ENCODE data around the gene FNDC10.
A peak's percentile ranks its signal among the peaks of the same experiment; 100 is the strongest.
"Not testable (repeated sequence)": the region's sequence is repeated elsewhere in the genome, so short reads cannot be mapped to it uniquely, and the experiment has no call there.

FNDC10 gene

DNA sequence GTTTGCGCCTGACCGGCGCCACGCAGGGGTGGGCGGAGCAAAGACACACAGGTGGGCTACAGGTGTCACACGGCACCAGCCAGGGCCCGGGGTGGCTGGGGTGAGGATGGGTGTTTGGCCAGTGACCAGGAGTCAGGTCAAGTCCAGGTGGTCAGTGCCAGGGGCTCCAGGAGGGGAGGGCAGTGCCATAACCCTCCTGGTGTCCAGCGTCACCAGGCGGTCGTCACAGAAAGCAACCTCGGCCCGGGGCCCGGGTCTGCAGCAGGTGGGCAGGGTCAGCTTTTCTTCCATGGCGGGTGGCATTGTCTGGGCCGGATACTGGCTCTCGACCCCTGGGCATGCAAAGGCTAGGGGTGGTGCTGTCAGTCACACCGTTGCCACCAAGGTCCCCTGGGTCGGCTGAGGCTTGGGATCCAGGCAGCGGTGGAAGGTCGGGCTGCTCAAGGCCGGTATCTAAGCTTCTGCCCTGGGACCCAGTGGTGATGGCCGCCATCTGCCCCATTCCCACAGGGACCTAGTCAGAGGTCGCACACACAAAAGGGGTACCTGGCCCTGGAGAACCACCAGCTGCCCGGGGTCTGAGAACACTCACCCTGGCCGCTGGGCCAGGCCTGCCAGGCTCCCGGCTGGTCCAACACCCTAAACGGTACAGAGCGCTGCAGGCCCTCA lies 1.8 kb downstream of the FNDC10 start:
- H3K4me3 Mint-ChIP-seq = peak overlapping the region; percentile 45

GRCh38 chr1:1597275-1597930 lies 2.5 kb downstream of the FNDC10 start:
- no peaks in the 10 kb centered on the region for H3K36me3 Mint-ChIP-seq
- no peaks in the 10 kb centered on the region for H3K9me3 Mint-ChIP-seq
- H3K27ac Mint-ChIP-seq = no peak overlapping the region
- peak overlapping the region; percentile 45 for H3K4me3 Mint-ChIP-seq
- H3K4me1 Mint-ChIP-seq = peaks cover 10% of the 10 kb centered on the region
- no peaks in the 10 kb centered on the region for H3K27me3 Mint-ChIP-seq

More for the DNA sequence above, 1.8 kb downstream of the FNDC10 start:
- Mint-ChIP-seq H3K36me3 (no peaks in the 10 kb centered on the region), H3K27me3 (no peaks in the 10 kb centered on the region), H3K27ac (no peak overlapping the region), H3K9me3 (no peaks in the 10 kb centered on the region), H3K4me1 (peaks cover 10% of the 10 kb centered on the region)

- Mint-ChIP-seq H3K4me3 (no peak overlapping the region), H3K9me3 (no peaks in the 10 kb centered on the region), H3K4me1 (peaks cover 10% of the 10 kb centered on the region), H3K36me3 (no peaks in the 10 kb centered on the region), H3K27me3 (no peaks in the 10 kb centered on the region), H3K27ac (no peak overlapping the region)
These were observed 3.3 kb downstream of the FNDC10 start for GRCh38 chr1:1596493-1597274.

DNA sequence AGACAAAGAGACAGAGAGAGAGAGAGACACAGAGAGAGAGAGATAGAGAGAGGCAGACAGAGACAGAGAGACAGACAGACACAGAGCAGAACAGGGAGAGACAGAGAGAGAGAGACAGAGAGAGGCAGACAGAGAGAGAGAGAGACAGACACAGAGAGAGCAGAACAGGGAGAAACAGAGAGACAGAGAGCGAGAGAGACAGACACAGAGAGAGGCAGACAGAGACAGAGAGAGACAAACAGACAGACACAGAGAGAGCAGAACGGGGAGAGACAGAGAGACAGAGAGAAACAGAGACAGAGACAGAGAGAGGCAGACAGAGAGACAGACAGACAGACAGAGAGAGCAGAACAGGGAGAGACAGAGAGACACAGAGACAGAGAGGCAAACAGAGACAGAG lies 4.6 kb downstream of the FNDC10 start:
- H3K9me3 Mint-ChIP-seq = not testable (repeated sequence)

DNA sequence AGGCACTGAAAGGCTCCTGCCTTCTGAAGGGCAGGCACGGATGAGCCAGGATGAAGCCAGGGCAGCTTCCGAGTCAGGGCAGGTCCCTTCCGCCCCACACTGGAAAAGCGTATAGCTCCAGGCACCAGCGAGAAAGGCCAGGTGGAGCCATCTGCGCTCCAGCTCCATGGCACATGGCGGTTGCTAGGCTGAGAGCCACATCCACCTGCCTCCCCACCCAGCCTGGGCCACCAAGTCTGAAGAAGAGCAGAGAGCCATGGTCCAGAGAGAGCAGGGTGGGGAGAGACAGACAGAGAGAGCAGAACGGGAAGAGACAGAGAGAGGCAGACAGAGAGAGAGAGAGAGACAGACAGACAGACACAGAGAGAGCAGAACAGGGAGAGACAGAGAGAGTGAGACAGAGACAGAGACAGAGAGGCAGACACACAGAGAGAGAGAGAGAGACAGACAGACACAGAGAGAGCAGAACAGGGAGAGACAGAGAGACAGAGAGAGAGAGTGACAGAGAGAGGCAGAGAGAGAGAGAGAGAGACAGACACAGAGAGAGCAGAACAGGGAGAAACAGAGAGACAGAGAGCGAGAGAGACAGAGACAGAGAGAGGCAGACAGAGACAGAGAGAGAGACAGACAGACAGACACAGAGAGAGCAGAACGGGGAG lies 5.2 kb downstream of the FNDC10 start:
- no peaks in the 10 kb centered on the region for H3K27me3 Mint-ChIP-seq

More for the DNA sequence above, 4.6 kb downstream of the FNDC10 start:
- not testable (repeated sequence) for H3K36me3 Mint-ChIP-seq, H3K4me1 Mint-ChIP-seq, H3K27me3 Mint-ChIP-seq, H3K27ac Mint-ChIP-seq, H3K4me3 Mint-ChIP-seq

GRCh38 chr1:1593834-1594601 lies 5.9 kb downstream of the FNDC10 start:
- H3K4me1 Mint-ChIP-seq = peaks cover 9% of the 10 kb centered on the region

More for the DNA sequence above, 5.2 kb downstream of the FNDC10 start:
- Mint-ChIP-seq H3K36me3 (no peaks in the 10 kb centered on the region), H3K27ac (no peak overlapping the region), H3K4me1 (peaks cover 10% of the 10 kb centered on the region), H3K4me3 (no peak overlapping the region), H3K9me3 (no peaks in the 10 kb centered on the region)

GRCh38 chr1:1591452-1591851 lies 8.5 kb downstream of the FNDC10 start:
- Mint-ChIP-seq H3K27me3 (no peaks in the 10 kb centered on the region), H3K4me1 (no peaks in the 10 kb centered on the region), H3K4me3 (no peak overlapping the region), H3K27ac (no peak overlapping the region), H3K9me3 (no peaks in the 10 kb centered on the region), H3K36me3 (no peaks in the 10 kb centered on the region)

More at GRCh38 chr1:1593834-1594601, 5.9 kb downstream of the FNDC10 start:
- H3K27me3 Mint-ChIP-seq = no peaks in the 10 kb centered on the region
- H3K4me3 Mint-ChIP-seq = no peak overlapping the region
- H3K36me3 Mint-ChIP-seq = no peaks in the 10 kb centered on the region
- no peak overlapping the region for H3K27ac Mint-ChIP-seq
- H3K9me3 Mint-ChIP-seq = no peaks in the 10 kb centered on the region

GRCh38 chr1:1583347-1584010 lies 16.5 kb downstream of the FNDC10 start:
- Mint-ChIP-seq H3K27ac (no peak overlapping the region), H3K27me3 (peaks cover 1% of the 10 kb centered on the region), H3K9me3 (no peaks in the 10 kb centered on the region), H3K4me1 (no peaks in the 10 kb centered on the region), H3K36me3 (no peaks in the 10 kb centered on the region), H3K4me3 (no peak overlapping the region)

GRCh38 chr1:1582585-1583346 lies 17.2 kb downstream of the FNDC10 start:
- H3K36me3 Mint-ChIP-seq = no peaks in the 10 kb centered on the region
- H3K4me1 Mint-ChIP-seq = no peaks in the 10 kb centered on the region
- H3K9me3 Mint-ChIP-seq = no peaks in the 10 kb centered on the region
- H3K4me3 Mint-ChIP-seq = no peak overlapping the region
- peaks cover 1% of the 10 kb centered on the region for H3K27me3 Mint-ChIP-seq
- H3K27ac Mint-ChIP-seq = no peak overlapping the region

DNA sequence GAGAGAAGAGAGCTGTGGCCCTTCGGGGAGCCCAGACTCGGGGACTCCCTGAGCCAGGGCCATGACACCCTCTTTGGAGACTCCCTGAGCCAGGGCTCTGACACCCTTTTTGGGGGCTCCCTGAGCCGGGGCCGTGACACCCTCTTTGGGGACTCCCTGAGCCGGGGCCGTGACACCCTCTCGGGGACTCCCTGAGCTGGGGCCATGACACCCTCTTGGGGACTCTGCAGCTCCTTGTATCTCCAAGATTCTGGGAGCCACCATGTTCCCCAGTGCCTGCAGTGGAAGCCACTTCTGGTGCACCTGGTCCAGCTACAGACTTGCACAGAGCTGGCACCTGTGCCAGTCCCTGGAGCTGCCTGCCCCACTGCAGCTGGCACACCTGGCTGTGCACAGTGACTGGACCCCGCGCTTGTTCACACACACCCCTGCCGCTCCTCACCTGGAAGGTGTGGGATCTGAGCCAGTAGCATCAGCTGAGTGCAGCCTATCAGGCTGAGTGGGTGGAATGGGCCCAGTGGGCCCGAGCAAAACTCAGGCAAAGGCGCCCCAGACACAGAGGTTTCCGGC lies 21.5 kb downstream of the FNDC10 start:
- Mint-ChIP-seq H3K27ac (no peak overlapping the region), H3K27me3 (peaks cover 1% of the 10 kb centered on the region), H3K9me3 (no peaks in the 10 kb centered on the region), H3K36me3 (peaks cover 2% of the 10 kb centered on the region), H3K4me1 (peaks cover 13% of the 10 kb centered on the region), H3K4me3 (no peak overlapping the region)

- no peaks in the 10 kb centered on the region for H3K9me3 Mint-ChIP-seq
- H3K36me3 Mint-ChIP-seq = peaks cover 2% of the 10 kb centered on the region
- H3K4me3 Mint-ChIP-seq = no peak overlapping the region
- peaks cover 15% of the 10 kb centered on the region for H3K4me1 Mint-ChIP-seq
- peaks cover 1% of the 10 kb centered on the region for H3K27me3 Mint-ChIP-seq
- no peak overlapping the region for H3K27ac Mint-ChIP-seq
These were observed 22.4 kb downstream of the FNDC10 start for GRCh38 chr1:1577367-1578011.

GRCh38 chr1:1574721-1575537 lies 25.0 kb downstream of the FNDC10 start, which contains the start of gene SSU72:
Gene SSU72, minus strand, starts transcription at chr1:1574863. Its CDS starts 306 bp downstream, at chr1:1574557.
- Mint-ChIP-seq H3K9me3 (no peaks in the 10 kb centered on the region), H3K36me3 (peaks cover 5% of the 10 kb centered on the region), H3K4me1 (peaks cover 28% of the 10 kb centered on the region), H3K27ac (peak within 1 kb of the TSS; percentile 100), H3K4me3 (peak within 1 kb of the TSS; percentile 99), H3K27me3 (no peaks in the 10 kb centered on the region)

Data from activated naive CD4-positive, alpha-beta T cell treated with anti-CD3 and anti-CD28 coated beads, Interleukin-2, amount 50 U/mL, for 24 hours (primary cell).